Bronchial epithelial cell (primary cell): Measurements from ENCODE around the gene KRT4. TPM values are rescaled to one million over a fixed set of nuclear protein-coding genes. Genes with fewer than 3 reads are reported as not detected.
A peak's percentile ranks its signal among the peaks of the same experiment; 100 is the strongest.

ENCODE experiments used
- DNase-seq: peaks from one replicate; pipeline ENCODE4 v3.0.0-alpha.2; 2010; ENCODE audit warnings: low read depth
- FAIRE-seq: peaks from 2 replicates; lab custom pipeline; 2011; peaks lifted over from hg19 to GRCh38; lab: Jason Lieb, UNC
- H3K27me3 ChIP-seq: 2 replicates; pipeline ENCODE4 v1.5.1; 2011; ENCODE audit warnings: low read length; ENCODE audit not compliant: control insufficient read depth, insufficient read depth
- H3K36me3 ChIP-seq: 2 replicates; pipeline ENCODE4 v1.5.1; 2011; ENCODE audit warnings: low read length; ENCODE audit not compliant: control insufficient read depth, insufficient read depth
- H3K4me3 ChIP-seq: 2 replicates; pipeline ENCODE4 v1.5.1; 2011; ENCODE audit warnings: mild to moderate bottlenecking, low read depth, low read length, control low read depth
- CTCF ChIP-seq: IDR thresholded peaks from 2 replicates; pipeline ENCODE4 v1.5.1; 2011; ENCODE audit warnings: mild to moderate bottlenecking, moderate library complexity, low read length, control low read depth, inconsistent platforms; ENCODE audit not compliant: insufficient read depth, severe bottlenecking
- total RNA-seq: library from RNA; depleted of rRNA; stranded (reverse); fragments of >200 nt; gene quantifications from 2 replicates; pipeline ENCODE4 v1.2.1, GENCODE V29; 2014

KRT4 gene
- total RNA-seq, 1 donor from 2014 or later = 66.6 TPM

DNA sequence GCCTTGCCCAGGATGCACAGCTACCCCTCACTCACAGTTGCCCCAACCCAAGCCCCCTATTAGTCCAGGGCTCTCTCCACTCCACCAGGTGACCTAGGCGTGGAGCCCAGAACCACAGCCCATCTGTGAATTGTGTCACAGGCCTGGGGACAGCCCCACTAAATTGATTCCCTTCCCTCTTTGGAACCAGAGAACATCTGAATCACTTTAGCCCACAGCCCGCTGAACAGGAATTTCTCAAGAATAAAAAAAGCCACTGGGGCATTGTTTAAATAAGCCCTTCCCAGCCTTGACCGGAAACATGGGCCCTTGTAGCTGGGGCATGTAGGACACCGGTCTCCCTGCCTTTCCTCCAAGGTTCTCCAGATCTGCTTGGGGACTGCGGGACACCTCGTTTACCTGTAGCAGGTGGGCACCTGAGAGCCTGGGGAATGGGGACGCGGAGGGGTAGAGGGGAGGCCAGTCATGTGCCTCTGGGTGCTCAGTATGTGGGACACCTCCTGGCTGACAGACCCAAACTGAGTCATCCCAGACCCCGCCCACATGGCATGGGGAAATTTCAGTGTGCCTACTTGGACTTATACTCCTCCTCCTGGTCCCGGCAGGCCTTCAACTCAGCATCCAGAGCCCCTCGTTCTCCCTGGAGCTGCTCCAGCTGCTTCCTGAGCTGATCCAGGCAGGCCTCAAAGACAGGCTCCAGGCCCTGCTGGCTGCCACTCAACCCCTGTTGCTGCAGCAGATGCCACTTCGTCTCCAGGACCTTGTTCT is 33.6 kb upstream of the KRT4 start:
- no peak overlapping the region for H3K4me3 ChIP-seq
- DNase-seq = peak; percentile 77

GRCh38 chr12:52846356-52846970 is 32.5 kb upstream of the KRT4 start:
- DNase-seq = peak; percentile 40
- no peak for TF ChIP-seq CTCF
- Histone ChIP-seq H3K36me3 (no peaks in the 10 kb centered on the region), H3K4me3 (no peak overlapping the region), H3K27me3 (no peaks in the 10 kb centered on the region)
- FAIRE-seq = no peak

More for the DNA sequence above, 33.6 kb upstream of the KRT4 start:
- no peaks in the 10 kb centered on the region for H3K36me3 ChIP-seq
- no peaks in the 10 kb centered on the region for H3K27me3 ChIP-seq
- peak; percentile 22 for TF ChIP-seq CTCF
- peak; percentile 86 for FAIRE-seq

GRCh38 chr12:52845946-52846345 is 32.0 kb upstream of the KRT4 start:
- Histone ChIP-seq H3K4me3 (no peak overlapping the region), H3K36me3 (no peaks in the 10 kb centered on the region), H3K27me3 (no peaks in the 10 kb centered on the region)
- no peak for FAIRE-seq
- no peak for TF ChIP-seq CTCF
- no peak for DNase-seq

GRCh38 chr12:52844386-52844785 is 30.5 kb upstream of the KRT4 start:
- TF ChIP-seq CTCF = no peak
- Histone ChIP-seq H3K36me3 (no peaks in the 10 kb centered on the region), H3K27me3 (no peaks in the 10 kb centered on the region), H3K4me3 (no peak overlapping the region)
- FAIRE-seq = no peak
- no peak for DNase-seq

GRCh38 chr12:52839436-52840105 is 25.7 kb upstream of the KRT4 start:
- Histone ChIP-seq H3K36me3 (no peaks in the 10 kb centered on the region), H3K4me3 (no peak overlapping the region), H3K27me3 (no peaks in the 10 kb centered on the region)
- no peak for TF ChIP-seq CTCF
- DNase-seq (no peak), FAIRE-seq (no peak)
